ENCODE measurements around the gene SLC26A1. TPM values are rescaled to one million over a fixed set of nuclear protein-coding genes. Genes with fewer than 3 reads are reported as not detected.

SLC26A1 gene
- total RNA-seq, 4 donors from 2014 or later, result 1.7 to 4.1 (median 2.8) TPM

- WGBS, 2 donors (ENCODE audit: low coverage in 1 of 2), result 47% methylated on average over 16 of the region's 17 CpGs; no CpG with 5 or more reads in 1 of the 2 donors
- H3K27ac ChIP-seq, result no peak overlapping the region
- TF ChIP-seq POLR2AphosphoS5 (IDR thresholded peaks at IDR 0.05), result no peak
- no peak for TF ChIP-seq EP300 (IDR thresholded peaks at IDR 0.05; ENCODE audit: low read depth)
- TF ChIP-seq, protein P1, sequence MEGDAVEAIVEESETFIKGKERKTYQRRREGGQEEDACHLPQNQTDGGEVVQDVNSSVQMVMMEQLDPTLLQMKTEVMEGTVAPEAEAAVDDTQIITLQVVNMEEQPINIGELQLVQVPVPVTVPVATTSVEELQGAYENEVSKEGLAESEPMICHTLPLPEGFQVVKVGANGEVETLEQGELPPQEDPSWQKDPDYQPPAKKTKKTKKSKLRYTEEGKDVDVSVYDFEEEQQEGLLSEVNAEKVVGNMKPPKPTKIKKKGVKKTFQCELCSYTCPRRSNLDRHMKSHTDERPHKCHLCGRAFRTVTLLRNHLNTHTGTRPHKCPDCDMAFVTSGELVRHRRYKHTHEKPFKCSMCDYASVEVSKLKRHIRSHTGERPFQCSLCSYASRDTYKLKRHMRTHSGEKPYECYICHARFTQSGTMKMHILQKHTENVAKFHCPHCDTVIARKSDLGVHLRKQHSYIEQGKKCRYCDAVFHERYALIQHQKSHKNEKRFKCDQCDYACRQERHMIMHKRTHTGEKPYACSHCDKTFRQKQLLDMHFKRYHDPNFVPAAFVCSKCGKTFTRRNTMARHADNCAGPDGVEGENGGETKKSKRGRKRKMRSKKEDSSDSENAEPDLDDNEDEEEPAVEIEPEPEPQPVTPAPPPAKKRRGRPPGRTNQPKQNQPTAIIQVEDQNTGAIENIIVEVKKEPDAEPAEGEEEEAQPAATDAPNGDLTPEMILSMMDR (IDR thresholded peaks at IDR 0.05), result no peak
- TF ChIP-seq POLR2A (IDR thresholded peaks at IDR 0.05), result no peak
- H3K9me3 ChIP-seq, result no peaks in the 10 kb centered on the region
- DNase-seq, result no peak
- peaks cover 68% of the 10 kb centered on the region for H3K27me3 ChIP-seq
- H3K4me1 ChIP-seq, result peaks cover 0 to 19% (median 12%) of the 10 kb centered on the region in 4 donors
- no peak overlapping the region for H3K4me3 ChIP-seq
- H3K36me3 ChIP-seq, result no peaks in the 10 kb centered on the region
- in situ Hi-C loops (cut with MboI; ENCODE audit: low pct_ligation_motif_present in 1 of 4, low pct_unique_long_range_greater_than_20kb in 1 of 4, low sequenced_read_pairs in 3 of 4) (no loop called here), intact Hi-C loops (cut with DNase I; ENCODE audit: low total_unique reads) (no loop called here)
Measured at GRCh38 chr4:1029529-1029928, 36.3 kb upstream of the SLC26A1 start.

GRCh38 chr4:1028574-1029220 is 35.5 kb upstream of the SLC26A1 start:
- DNase-seq, result no peak
- no peaks in the 10 kb centered on the region for H3K36me3 ChIP-seq
- in situ Hi-C loops (cut with MboI; ENCODE audit: low pct_ligation_motif_present in 1 of 4, low pct_unique_long_range_greater_than_20kb in 1 of 4, low sequenced_read_pairs in 3 of 4) (no loop called here), intact Hi-C loops (cut with DNase I; ENCODE audit: low total_unique reads) (no loop called here)
- H3K9me3 ChIP-seq, result no peaks in the 10 kb centered on the region
- TF ChIP-seq POLR2A (IDR thresholded peaks at IDR 0.05) (no peak), POLR2AphosphoS5 (IDR thresholded peaks at IDR 0.05) (no peak), EP300 (IDR thresholded peaks at IDR 0.05; ENCODE audit: low read depth) (no peak)
- TF ChIP-seq, protein P1 (IDR thresholded peaks at IDR 0.05), result no peak
- H3K4me1 ChIP-seq, result peaks cover 0 to 12% (median 6%) of the 10 kb centered on the region in 4 donors
- 81% methylated on average over 36 of the region's 36 CpGs; no CpG with 5 or more reads in 1 of the 2 donors for WGBS, 2 donors (ENCODE audit: low coverage in 1 of 2)
- no peak overlapping the region for H3K4me3 ChIP-seq
- H3K27ac ChIP-seq, result no peak overlapping the region
- peaks cover 60% of the 10 kb centered on the region for H3K27me3 ChIP-seq

- 54% methylated on average over 5 of the region's 9 CpGs; no CpG with 5 or more reads in 1 of the 2 donors for WGBS, 2 donors (ENCODE audit: low coverage in 1 of 2)
- intact Hi-C loops (cut with DNase I; ENCODE audit: low total_unique reads), result no loop called here
- Histone ChIP-seq H3K4me1 (peaks cover 0 to 10% (median 5%) of the 10 kb centered on the region in 4 donors), H3K27me3 (peaks cover 52% of the 10 kb centered on the region), H3K4me3 (no peak overlapping the region), H3K9me3 (no peaks in the 10 kb centered on the region), H3K27ac (no peak overlapping the region), H3K36me3 (no peaks in the 10 kb centered on the region)
- TF ChIP-seq, protein P1 (IDR thresholded peaks at IDR 0.05), result no peak
- TF ChIP-seq EP300 (IDR thresholded peaks at IDR 0.05; ENCODE audit: low read depth) (no peak), POLR2A (IDR thresholded peaks at IDR 0.05) (no peak), POLR2AphosphoS5 (IDR thresholded peaks at IDR 0.05) (no peak)
- in situ Hi-C loops (cut with MboI; ENCODE audit: low pct_ligation_motif_present in 1 of 4, low pct_unique_long_range_greater_than_20kb in 1 of 4, low sequenced_read_pairs in 3 of 4), result no loop called here
- no peak for DNase-seq
Measured at GRCh38 chr4:1027915-1028238, 34.7 kb upstream of the SLC26A1 start.

DNA sequence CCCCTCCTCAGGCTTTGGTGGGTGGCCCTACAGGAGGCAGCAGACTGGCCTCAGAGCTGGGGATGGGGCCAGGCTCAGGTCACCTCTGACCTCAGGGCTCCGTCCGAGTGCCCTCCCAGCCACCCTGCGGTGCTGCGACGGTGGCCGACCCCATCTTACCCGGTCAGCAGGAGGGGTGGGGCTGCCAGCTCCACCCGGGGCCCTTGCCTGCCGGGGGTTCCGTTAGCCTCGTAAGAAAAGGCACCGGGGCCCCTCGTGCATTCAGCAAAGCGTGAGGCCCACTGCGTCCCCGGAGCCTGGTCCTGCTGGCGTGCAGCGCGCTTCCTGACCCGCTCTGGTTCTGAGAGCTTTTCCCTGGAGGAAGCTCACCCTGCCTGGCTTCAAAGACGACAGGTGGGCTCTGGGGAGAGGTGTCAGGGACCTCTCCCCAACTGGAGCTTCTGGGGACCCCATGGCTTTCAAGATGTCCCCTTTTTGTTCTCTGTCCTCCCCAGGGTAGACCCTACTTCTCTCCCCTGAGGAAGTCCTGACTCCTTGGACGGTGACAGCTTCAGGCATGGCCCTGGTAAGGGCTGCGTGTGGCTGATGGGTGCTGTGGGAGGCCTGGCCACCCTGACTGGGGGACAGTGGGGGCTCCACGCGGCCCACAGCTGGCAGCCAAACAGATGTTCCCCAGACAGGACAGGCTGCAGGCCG is 34.2 kb upstream of the SLC26A1 start:
- Histone ChIP-seq H3K4me3 (no peak overlapping the region), H3K27ac (no peak overlapping the region), H3K9me3 (no peaks in the 10 kb centered on the region), H3K4me1 (peaks cover 2 to 14% (median 8%) of the 10 kb centered on the region in 4 donors), H3K27me3 (peaks cover 47% of the 10 kb centered on the region), H3K36me3 (no peaks in the 10 kb centered on the region)
- WGBS, 2 donors (ENCODE audit: low coverage in 1 of 2), result 68% methylated on average over 23 of the region's 26 CpGs; no CpG with 5 or more reads in 1 of the 2 donors
- intact Hi-C loops (cut with DNase I; ENCODE audit: low total_unique reads) (no loop called here), in situ Hi-C loops (cut with MboI; ENCODE audit: low pct_ligation_motif_present in 1 of 4, low pct_unique_long_range_greater_than_20kb in 1 of 4, low sequenced_read_pairs in 3 of 4) (no loop called here)
- no peak for TF ChIP-seq POLR2A (IDR thresholded peaks at IDR 0.05)
- no peak for TF ChIP-seq POLR2AphosphoS5 (IDR thresholded peaks at IDR 0.05)
- no peak for TF ChIP-seq EP300 (IDR thresholded peaks at IDR 0.05; ENCODE audit: low read depth)
- TF ChIP-seq, protein P1 (IDR thresholded peaks at IDR 0.05), result no peak
- DNase-seq, result no peak

Measured in transverse colon (tissue), 4 donors.